MM.1S (cell line): Measurements from ENCODE around the gene EEPD1.

Experiments
- DNase-seq: peaks from one replicate; pipeline ENCODE4 v3.0.0-alpha.2; 2015
- H2AFZ ChIP-seq: fragments of 300-600 bp; sonication (generic); 2 replicates; pipeline ENCODE4 v1.6.0; 2016; ENCODE audit warnings: antibody characterized with exemption, low read length
- H3F3A ChIP-seq: fragments of 300-600 bp; sonication (generic); 2 replicates; pipeline ENCODE4 v1.6.1; 2016; ENCODE audit warnings: mild to moderate bottlenecking, antibody characterized with exemption, low read length, moderate library complexity, mixed read lengths; ENCODE audit not compliant: insufficient read depth
- H3K27ac ChIP-seq: fragments of 300-600 bp; sonication (generic); 2 replicates; pipeline ENCODE4 v1.5.1; 2016; ENCODE audit warnings: mild to moderate bottlenecking, low read length
- H3K27me3 ChIP-seq: fragments of 300-600 bp; sonication (generic); replicated peaks from 2 replicates; pipeline ENCODE4 v1.6.0; 2016; ENCODE audit warnings: low read length; ENCODE audit not compliant: insufficient read depth
- H3K36me3 ChIP-seq: fragments of 300-600 bp; sonication (generic); replicated peaks from 2 replicates; pipeline ENCODE4 v1.6.1; 2016; ENCODE audit warnings: mild to moderate bottlenecking, low read length, mixed read lengths; ENCODE audit not compliant: insufficient read depth
- H3K4me1 ChIP-seq: fragments of 300-600 bp; sonication (generic); 2 replicates; pipeline ENCODE4 v1.6.1; 2016; ENCODE audit warnings: low read length, mixed read lengths
- H3K4me2 ChIP-seq: fragments of 300-600 bp; sonication (generic); 2 replicates; pipeline ENCODE4 v1.6.0; 2016; ENCODE audit warnings: low read depth, low read length
- H3K4me3 ChIP-seq: fragments of 300-600 bp; sonication (generic); 2 replicates; pipeline ENCODE4 v1.5.1; 2016; ENCODE audit warnings: low read length, mixed read lengths
- H3K79me2 ChIP-seq: fragments of 300-600 bp; sonication (generic); 2 replicates; pipeline ENCODE4 v1.6.1; 2016; ENCODE audit warnings: mixed run types, low read length, mixed read lengths
- H3K9ac ChIP-seq: fragments of 300-600 bp; sonication (generic); 2 replicates; pipeline ENCODE4 v1.6.1; 2016; ENCODE audit warnings: low read length, mixed read lengths
- H3K9me2 ChIP-seq: fragments of 300-600 bp; sonication (generic); replicated peaks from 2 replicates; pipeline ENCODE4 v1.6.1; 2016; ENCODE audit warnings: mild to moderate bottlenecking, low read length, mixed read lengths; ENCODE audit not compliant: insufficient read depth
- H3K9me3 ChIP-seq: fragments of 300-600 bp; sonication (generic); replicated peaks from 2 replicates; pipeline ENCODE4 v1.6.1; 2016; ENCODE audit warnings: mild to moderate bottlenecking, low read length, mixed read lengths; ENCODE audit not compliant: insufficient read depth
- H4K20me1 ChIP-seq: fragments of 300-600 bp; sonication (generic); 2 replicates; pipeline ENCODE4 v1.6.1; 2016; ENCODE audit warnings: mild to moderate bottlenecking, low read length, moderate library complexity, mixed read lengths; ENCODE audit not compliant: insufficient read depth
- EZH2 ChIP-seq: fragments of 300-600 bp; sonication (generic); optimal IDR thresholded peaks from 2 replicates; pipeline ENCODE3; 2017; ENCODE audit warnings: low read depth, mild to moderate bottlenecking, antibody characterized with exemption, low read length, mixed read lengths
- EZH2phosphoT487 ChIP-seq: fragments of 300-600 bp; sonication (generic); IDR thresholded peaks from 2 replicates; pipeline ENCODE4 v1.6.1; 2018; ENCODE audit warnings: antibody characterized with exemption, low read length
- TF ChIP-seq, protein P1 (sequence below): fragments of 300-600 bp; sonication (generic); IDR thresholded peaks from 2 replicates; pipeline ENCODE4 v1.5.1; 2016; ENCODE audit warnings: antibody characterized with exemption, low read length, mixed read lengths

The EEPD1 gene

DNA sequence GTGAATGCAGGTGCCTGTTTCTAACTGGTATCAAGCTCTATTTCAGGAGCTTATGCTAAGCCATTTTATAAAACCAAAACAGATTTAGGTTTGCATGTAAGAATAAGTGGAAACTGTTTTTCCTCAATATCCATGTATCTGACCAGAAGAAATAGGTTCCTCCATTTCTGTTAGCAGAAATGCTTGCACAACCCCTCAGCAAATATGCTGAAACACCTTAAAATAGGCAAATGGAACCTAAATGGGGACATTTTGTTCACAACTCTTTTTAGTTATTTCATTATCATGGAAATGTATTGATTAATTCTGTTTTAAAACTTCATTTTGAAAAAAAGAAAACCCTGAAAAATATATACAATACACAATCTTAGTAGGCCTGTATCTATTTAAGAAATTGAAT is 8.9 kb upstream of the EEPD1 start:
- TF ChIP-seq EZH2 (no peak), EZH2phosphoT487 (no peak)
- TF ChIP-seq, protein P1, sequence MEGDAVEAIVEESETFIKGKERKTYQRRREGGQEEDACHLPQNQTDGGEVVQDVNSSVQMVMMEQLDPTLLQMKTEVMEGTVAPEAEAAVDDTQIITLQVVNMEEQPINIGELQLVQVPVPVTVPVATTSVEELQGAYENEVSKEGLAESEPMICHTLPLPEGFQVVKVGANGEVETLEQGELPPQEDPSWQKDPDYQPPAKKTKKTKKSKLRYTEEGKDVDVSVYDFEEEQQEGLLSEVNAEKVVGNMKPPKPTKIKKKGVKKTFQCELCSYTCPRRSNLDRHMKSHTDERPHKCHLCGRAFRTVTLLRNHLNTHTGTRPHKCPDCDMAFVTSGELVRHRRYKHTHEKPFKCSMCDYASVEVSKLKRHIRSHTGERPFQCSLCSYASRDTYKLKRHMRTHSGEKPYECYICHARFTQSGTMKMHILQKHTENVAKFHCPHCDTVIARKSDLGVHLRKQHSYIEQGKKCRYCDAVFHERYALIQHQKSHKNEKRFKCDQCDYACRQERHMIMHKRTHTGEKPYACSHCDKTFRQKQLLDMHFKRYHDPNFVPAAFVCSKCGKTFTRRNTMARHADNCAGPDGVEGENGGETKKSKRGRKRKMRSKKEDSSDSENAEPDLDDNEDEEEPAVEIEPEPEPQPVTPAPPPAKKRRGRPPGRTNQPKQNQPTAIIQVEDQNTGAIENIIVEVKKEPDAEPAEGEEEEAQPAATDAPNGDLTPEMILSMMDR = no peak
- H2AFZ ChIP-seq = no peak overlapping the region
- H3K36me3 ChIP-seq = no peaks in the 10 kb centered on the region
- H3K9me3 ChIP-seq = no peaks in the 10 kb centered on the region
- no peak overlapping the region for H3K27ac ChIP-seq
- no peak overlapping the region for H3K4me3 ChIP-seq
- no peaks in the 10 kb centered on the region for H4K20me1 ChIP-seq
- H3K4me2 ChIP-seq = no peak overlapping the region
- no peak overlapping the region for H3K9ac ChIP-seq
- no peaks in the 10 kb centered on the region for H3K27me3 ChIP-seq
- no peaks in the 10 kb centered on the region for H3K9me2 ChIP-seq
- H3K4me1 ChIP-seq = no peaks in the 10 kb centered on the region
- H3K79me2 ChIP-seq = no peaks in the 10 kb centered on the region
- no peak for DNase-seq
- no peaks in the 10 kb centered on the region for H3F3A ChIP-seq

DNA sequence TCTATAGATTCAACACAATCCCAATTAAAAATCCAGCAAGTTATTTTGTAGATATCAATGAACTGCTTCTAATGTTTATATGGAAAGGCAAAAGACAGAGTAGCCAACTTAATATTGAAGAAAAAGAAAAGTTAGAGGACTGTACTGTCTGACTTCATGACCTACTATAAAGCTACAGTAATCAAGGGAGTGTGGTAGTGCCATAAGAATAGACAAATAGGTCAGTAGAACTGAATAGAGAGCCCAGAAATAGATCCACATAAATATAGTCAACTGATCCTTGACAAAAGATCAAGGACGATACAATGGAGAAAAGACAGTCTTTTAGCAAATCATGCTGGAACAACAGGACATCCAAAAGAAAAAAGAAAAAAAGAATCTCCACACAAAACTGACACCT is 7.4 kb upstream of the EEPD1 start:
- TF ChIP-seq EZH2 = no peak
- TF ChIP-seq, protein P1 = no peak
- no peak for TF ChIP-seq EZH2phosphoT487
- no peak for DNase-seq
- no peak overlapping the region for H3K4me2 ChIP-seq
- H3F3A ChIP-seq = no peaks in the 10 kb centered on the region
- H4K20me1 ChIP-seq = no peaks in the 10 kb centered on the region
- no peak overlapping the region for H3K9ac ChIP-seq
- no peak overlapping the region for H3K27ac ChIP-seq
- H3K36me3 ChIP-seq = no peaks in the 10 kb centered on the region
- no peaks in the 10 kb centered on the region for H3K9me2 ChIP-seq
- no peaks in the 10 kb centered on the region for H3K4me1 ChIP-seq
- H3K27me3 ChIP-seq = no peaks in the 10 kb centered on the region
- H3K4me3 ChIP-seq = no peak overlapping the region
- no peaks in the 10 kb centered on the region for H3K79me2 ChIP-seq
- no peak overlapping the region for H2AFZ ChIP-seq
- H3K9me3 ChIP-seq = no peaks in the 10 kb centered on the region

DNA sequence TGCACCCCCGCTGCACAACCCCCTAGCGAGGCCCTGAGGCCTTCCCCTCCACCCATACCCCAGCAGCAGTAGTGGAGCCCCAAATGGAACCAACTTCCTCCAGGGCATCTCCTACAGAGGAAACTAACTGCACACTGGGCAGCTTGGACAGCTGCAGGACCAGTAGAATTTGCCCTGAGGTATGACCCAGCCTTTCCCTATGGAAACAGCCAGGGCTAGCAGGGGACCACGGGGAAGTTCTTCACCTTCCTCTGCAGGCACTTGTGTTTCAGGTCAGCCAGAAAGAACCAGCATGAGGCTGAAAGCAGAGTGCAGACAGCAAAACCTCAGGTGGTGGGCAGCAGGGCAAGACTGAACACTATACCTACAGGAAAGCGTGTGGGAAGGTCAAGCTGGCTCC is 5.7 kb upstream of the EEPD1 start:
- Histone ChIP-seq H4K20me1 (no peaks in the 10 kb centered on the region), H3F3A (no peaks in the 10 kb centered on the region), H3K9me2 (no peaks in the 10 kb centered on the region), H3K4me2 (no peak overlapping the region), H3K9me3 (no peaks in the 10 kb centered on the region), H3K27me3 (no peaks in the 10 kb centered on the region), H3K4me3 (no peak overlapping the region), H3K79me2 (no peaks in the 10 kb centered on the region), H2AFZ (no peak overlapping the region), H3K27ac (no peak overlapping the region), H3K9ac (no peak overlapping the region), H3K4me1 (peaks cover 4% of the 10 kb centered on the region; the same call in 1 of the 2 replicates), H3K36me3 (no peaks in the 10 kb centered on the region)
- DNase-seq = no peak
- TF ChIP-seq EZH2phosphoT487 = no peak
- TF ChIP-seq EZH2 = no peak
- TF ChIP-seq, protein P1 = no peak
